Measurements from ENCODE around the gene RCE1. TPM values are rescaled to one million over a fixed set of nuclear protein-coding genes. Genes with fewer than 3 reads are reported as not detected.

Gene RCE1
- total RNA-seq, 4 donors from 2014 or later: 32.2 to 54.4 (median 42.8) TPM

DNA sequence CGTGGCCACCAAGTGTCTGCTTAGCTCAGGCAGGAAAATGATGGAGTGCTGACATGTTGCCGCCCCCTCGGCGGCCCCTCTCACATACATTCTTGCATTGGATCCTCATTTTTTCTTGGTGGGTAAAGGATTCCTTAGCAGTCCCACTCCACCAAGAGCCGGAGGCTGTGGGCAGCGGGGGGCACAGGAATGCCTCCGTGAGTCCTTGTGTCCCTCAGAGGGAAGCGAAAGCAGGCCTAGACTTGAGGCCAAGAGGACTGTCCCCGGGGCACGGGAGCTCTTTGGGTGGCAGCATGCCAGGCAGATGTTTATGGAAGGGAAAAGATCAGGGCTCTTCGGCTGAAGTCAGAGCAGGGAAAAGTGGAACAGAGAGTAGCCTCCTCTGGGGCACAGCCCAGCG, 35.2 kb downstream of the RCE1 start:
- Histone ChIP-seq H3K4me1 (peaks cover 51% of the 10 kb centered on the region), H3K4me3 (no peak overlapping the region), H3K27me3 (no peaks in the 10 kb centered on the region), H3K36me3 (no peaks in the 10 kb centered on the region), H3K9me3 (no peaks in the 10 kb centered on the region), H3K27ac (no peak overlapping the region)
- no peak for DNase-seq (ENCODE audit: low spot score in 2 of 2)
- TF ChIP-seq, protein P1, sequence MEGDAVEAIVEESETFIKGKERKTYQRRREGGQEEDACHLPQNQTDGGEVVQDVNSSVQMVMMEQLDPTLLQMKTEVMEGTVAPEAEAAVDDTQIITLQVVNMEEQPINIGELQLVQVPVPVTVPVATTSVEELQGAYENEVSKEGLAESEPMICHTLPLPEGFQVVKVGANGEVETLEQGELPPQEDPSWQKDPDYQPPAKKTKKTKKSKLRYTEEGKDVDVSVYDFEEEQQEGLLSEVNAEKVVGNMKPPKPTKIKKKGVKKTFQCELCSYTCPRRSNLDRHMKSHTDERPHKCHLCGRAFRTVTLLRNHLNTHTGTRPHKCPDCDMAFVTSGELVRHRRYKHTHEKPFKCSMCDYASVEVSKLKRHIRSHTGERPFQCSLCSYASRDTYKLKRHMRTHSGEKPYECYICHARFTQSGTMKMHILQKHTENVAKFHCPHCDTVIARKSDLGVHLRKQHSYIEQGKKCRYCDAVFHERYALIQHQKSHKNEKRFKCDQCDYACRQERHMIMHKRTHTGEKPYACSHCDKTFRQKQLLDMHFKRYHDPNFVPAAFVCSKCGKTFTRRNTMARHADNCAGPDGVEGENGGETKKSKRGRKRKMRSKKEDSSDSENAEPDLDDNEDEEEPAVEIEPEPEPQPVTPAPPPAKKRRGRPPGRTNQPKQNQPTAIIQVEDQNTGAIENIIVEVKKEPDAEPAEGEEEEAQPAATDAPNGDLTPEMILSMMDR (IDR thresholded peaks at IDR 0.05): no peak
- TF ChIP-seq POLR2A (IDR thresholded peaks at IDR 0.05) (no peak), EP300 (IDR thresholded peaks at IDR 0.05) (no peak), POLR2AphosphoS5 (IDR thresholded peaks at IDR 0.05) (no peak)
- 40% methylated on average over 9 of the region's 12 CpGs for WGBS

- H3K4me1 ChIP-seq: peaks cover 52% of the 10 kb centered on the region
- no peak for DNase-seq (ENCODE audit: low spot score in 2 of 2)
- H3K27ac ChIP-seq: no peak overlapping the region
- 93% methylated on average over 5 of the region's 7 CpGs for WGBS
- no peaks in the 10 kb centered on the region for H3K36me3 ChIP-seq
- no peak for TF ChIP-seq EP300 (IDR thresholded peaks at IDR 0.05)
- TF ChIP-seq POLR2AphosphoS5 (IDR thresholded peaks at IDR 0.05): no peak
- TF ChIP-seq, protein P1 (IDR thresholded peaks at IDR 0.05): no peak
- no peak for TF ChIP-seq POLR2A (IDR thresholded peaks at IDR 0.05)
- H3K9me3 ChIP-seq: no peaks in the 10 kb centered on the region
- no peak overlapping the region for H3K4me3 ChIP-seq
- H3K27me3 ChIP-seq: no peaks in the 10 kb centered on the region
Observed at GRCh38 chr11:66879000-66879399, 35.8 kb downstream of the RCE1 start.

GRCh38 chr11:66879583-66879982, 36.3 kb downstream of the RCE1 start:
- DNase-seq (ENCODE audit: low spot score in 2 of 2): no peak
- Histone ChIP-seq H3K27me3 (no peaks in the 10 kb centered on the region), H3K4me3 (no peak overlapping the region), H3K4me1 (peaks cover 52% of the 10 kb centered on the region), H3K27ac (no peak overlapping the region), H3K36me3 (no peaks in the 10 kb centered on the region), H3K9me3 (no peaks in the 10 kb centered on the region)
- WGBS: 94% methylated on average over 9 of the region's 9 CpGs
- TF ChIP-seq EP300 (IDR thresholded peaks at IDR 0.05) (no peak), POLR2AphosphoS5 (IDR thresholded peaks at IDR 0.05) (no peak), POLR2A (IDR thresholded peaks at IDR 0.05) (no peak)
- TF ChIP-seq, protein P1 (IDR thresholded peaks at IDR 0.05): no peak

DNA sequence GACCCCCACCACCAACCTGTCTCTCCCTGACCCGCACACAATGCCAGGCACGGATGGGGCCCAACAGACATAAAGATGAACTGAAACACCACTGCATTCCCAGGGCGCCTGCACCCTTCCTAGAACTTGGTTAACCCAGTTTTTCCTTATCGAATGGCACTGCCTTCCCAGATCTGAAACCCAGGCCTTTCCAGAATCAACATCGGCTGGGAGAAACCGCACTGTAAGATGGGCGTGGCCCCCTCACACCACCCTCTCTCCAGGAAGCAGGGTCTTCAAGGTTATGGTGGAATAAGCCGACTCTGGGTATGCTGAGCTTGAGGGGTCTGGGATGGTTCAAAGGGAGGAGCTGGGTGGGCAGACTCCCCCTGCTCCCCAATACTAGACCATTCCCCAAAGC, 36.8 kb downstream of the RCE1 start:
- Histone ChIP-seq H3K9me3 (no peaks in the 10 kb centered on the region), H3K36me3 (no peaks in the 10 kb centered on the region), H3K27ac (peak overlapping the region; percentile 41), H3K4me3 (no peak overlapping the region), H3K27me3 (no peaks in the 10 kb centered on the region), H3K4me1 (peaks cover 52% of the 10 kb centered on the region)
- no peak for TF ChIP-seq POLR2AphosphoS5 (IDR thresholded peaks at IDR 0.05)
- WGBS: 77% methylated on average over 7 of the region's 8 CpGs
- DNase-seq (ENCODE audit: low spot score in 2 of 2): no peak

DNA sequence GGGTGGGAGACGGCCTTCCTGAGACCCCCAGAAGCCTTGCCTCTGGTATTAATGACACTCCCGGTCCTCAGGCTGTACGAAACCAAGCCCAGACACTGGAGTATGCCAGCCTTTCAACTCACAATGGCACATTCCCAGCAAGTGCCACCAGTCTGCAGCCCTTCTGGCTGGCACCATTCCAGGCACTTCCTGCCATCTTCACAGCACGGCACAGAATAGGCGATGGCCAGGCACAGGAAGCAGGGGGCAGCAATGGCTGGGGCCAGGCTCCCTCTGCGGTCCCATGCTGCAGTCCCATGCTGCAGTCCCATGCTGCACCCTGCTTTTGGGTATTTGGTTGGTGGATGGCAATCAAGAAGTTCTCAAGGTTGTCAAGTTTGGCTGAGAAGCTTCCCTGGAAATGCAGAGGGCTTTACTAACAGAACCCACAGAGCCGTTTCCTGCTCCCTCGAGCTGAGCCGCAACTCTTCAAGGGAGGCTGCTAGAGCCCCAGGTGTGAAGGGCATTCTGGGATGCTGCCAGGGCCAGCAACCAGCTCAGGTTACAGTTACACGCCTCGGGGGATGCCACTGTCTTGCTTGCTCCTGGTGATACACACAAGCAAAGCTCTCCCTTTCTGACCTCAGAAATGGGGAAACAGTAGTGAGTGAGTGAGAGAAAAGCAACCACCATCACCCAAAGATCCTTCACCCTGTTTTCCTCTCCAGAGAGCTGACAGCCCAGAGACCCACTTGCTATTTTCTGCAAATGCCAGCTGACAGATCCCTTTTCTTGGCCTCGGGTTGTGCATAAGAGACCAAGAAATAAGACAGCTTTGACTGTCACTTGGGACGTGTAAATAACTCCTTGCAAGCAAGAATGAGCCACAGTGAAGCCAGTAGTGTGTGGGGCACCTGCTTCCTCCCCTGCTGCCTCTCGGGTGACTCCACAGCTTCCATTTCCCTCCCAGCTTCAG, 37.5 kb downstream of the RCE1 start:
- TF ChIP-seq, protein P1 (IDR thresholded peaks at IDR 0.05): no peak
- no peak for TF ChIP-seq POLR2A (IDR thresholded peaks at IDR 0.05)
- no peak for TF ChIP-seq EP300 (IDR thresholded peaks at IDR 0.05)
- no peak for TF ChIP-seq POLR2AphosphoS5 (IDR thresholded peaks at IDR 0.05)
- peak overlapping the region; percentile 41 for H3K27ac ChIP-seq
- H3K27me3 ChIP-seq: no peaks in the 10 kb centered on the region
- H3K36me3 ChIP-seq: no peaks in the 10 kb centered on the region
- no peak for DNase-seq (ENCODE audit: low spot score in 2 of 2)
- WGBS: 59% methylated on average over 11 of the region's 14 CpGs
- H3K9me3 ChIP-seq: no peaks in the 10 kb centered on the region
- H3K4me1 ChIP-seq: peaks cover 52% of the 10 kb centered on the region
- H3K4me3 ChIP-seq: no peak overlapping the region

All from suprapubic skin (tissue), 4 donors.